ENCODE measurements around the gene BARHL1.

DNA sequence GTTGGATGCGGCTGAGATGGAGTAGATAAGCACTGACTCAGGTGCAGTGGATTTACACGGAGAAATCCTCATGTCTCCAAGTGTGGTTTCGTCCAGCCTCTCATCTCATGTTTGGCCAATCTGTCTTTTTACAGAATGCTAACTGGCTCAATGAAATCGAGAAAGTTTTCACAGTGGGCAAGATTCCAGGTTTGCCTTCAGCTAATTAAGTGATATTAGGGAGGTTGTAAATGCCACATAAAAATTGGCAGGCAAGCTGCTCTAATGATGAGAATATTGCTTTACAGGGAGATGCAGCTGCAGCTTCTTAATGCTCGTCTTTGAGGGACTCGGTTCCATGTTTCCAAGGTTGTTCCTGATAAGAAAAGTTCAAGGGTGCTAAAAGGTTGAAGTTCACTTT, 23.7 kb downstream of the BARHL1 start:
- TF ChIP-seq, protein P1, sequence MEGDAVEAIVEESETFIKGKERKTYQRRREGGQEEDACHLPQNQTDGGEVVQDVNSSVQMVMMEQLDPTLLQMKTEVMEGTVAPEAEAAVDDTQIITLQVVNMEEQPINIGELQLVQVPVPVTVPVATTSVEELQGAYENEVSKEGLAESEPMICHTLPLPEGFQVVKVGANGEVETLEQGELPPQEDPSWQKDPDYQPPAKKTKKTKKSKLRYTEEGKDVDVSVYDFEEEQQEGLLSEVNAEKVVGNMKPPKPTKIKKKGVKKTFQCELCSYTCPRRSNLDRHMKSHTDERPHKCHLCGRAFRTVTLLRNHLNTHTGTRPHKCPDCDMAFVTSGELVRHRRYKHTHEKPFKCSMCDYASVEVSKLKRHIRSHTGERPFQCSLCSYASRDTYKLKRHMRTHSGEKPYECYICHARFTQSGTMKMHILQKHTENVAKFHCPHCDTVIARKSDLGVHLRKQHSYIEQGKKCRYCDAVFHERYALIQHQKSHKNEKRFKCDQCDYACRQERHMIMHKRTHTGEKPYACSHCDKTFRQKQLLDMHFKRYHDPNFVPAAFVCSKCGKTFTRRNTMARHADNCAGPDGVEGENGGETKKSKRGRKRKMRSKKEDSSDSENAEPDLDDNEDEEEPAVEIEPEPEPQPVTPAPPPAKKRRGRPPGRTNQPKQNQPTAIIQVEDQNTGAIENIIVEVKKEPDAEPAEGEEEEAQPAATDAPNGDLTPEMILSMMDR (IDR thresholded peaks at IDR 0.05), result no peak
- TF ChIP-seq POLR2AphosphoS5 (IDR thresholded peaks at IDR 0.05) (no peak), POLR2A (IDR thresholded peaks at IDR 0.05; ENCODE audit: low read depth) (no peak)
